Activated CD8-positive, alpha-beta memory T cell treated with anti-CD3 and anti-CD28 coated beads for 4 hours (primary cell): ENCODE results near the gene GASK1A.
"Not testable (repeated sequence)": the region's sequence is repeated elsewhere in the genome, so short reads cannot be mapped to it uniquely, and the experiment has no call there.

Experiments
- DNase-seq, 2 donors: peaks; one replicate each; pipeline ENCODE4 v3.0.0-alpha.2; 2020; ENCODE audit warnings: low read depth in 2 of 2

The GASK1A gene

GRCh38 chr3:43062040-43062563, 83.0 kb downstream of the GASK1A start:
- no peak for DNase-seq

- DNase-seq = no peak
These were observed 83.5 kb downstream of the GASK1A start for GRCh38 chr3:43062564-43063040.

GRCh38 chr3:43063114-43063513, 84.0 kb downstream of the GASK1A start:
- no peak for DNase-seq

- DNase-seq = not testable (repeated sequence)
These were observed 91.6 kb downstream of the GASK1A start for GRCh38 chr3:43070670-43071069.

GRCh38 chr3:43071313-43071893, 92.3 kb downstream of the GASK1A start:
- no peak for DNase-seq

- DNase-seq = no peak
These were observed 93.2 kb downstream of the GASK1A start for GRCh38 chr3:43072361-43072760.

GRCh38 chr3:43073116-43073835, 94.2 kb downstream of the GASK1A start:
- DNase-seq = no peak

GRCh38 chr3:43073836-43074220, 94.7 kb downstream of the GASK1A start:
- no peak for DNase-seq

- DNase-seq = no peak
These were observed 95.4 kb downstream of the GASK1A start for GRCh38 chr3:43074482-43074881.

- no peak for DNase-seq
These were observed 96.0 kb downstream of the GASK1A start for GRCh38 chr3:43074901-43075689.

GRCh38 chr3:43075904-43076661, 97.0 kb downstream of the GASK1A start:
- DNase-seq = no peak

GRCh38 chr3:43076857-43077256, 97.7 kb downstream of the GASK1A start:
- no peak for DNase-seq

- DNase-seq = no peak
These were observed 98.2 kb downstream of the GASK1A start for GRCh38 chr3:43077261-43077660.

GRCh38 chr3:43077707-43078106, 98.6 kb downstream of the GASK1A start:
- no peak for DNase-seq

- DNase-seq = no peak
These were observed 100.6 kb downstream of the GASK1A start for GRCh38 chr3:43079536-43080332.

- DNase-seq = no peak
These were observed 101.8 kb downstream of the GASK1A start for GRCh38 chr3:43080726-43081568.

- no peak for DNase-seq
These were observed 102.7 kb downstream of the GASK1A start for GRCh38 chr3:43081796-43082195.

GRCh38 chr3:43082457-43082856, 103.3 kb downstream of the GASK1A start:
- DNase-seq = no peak

GRCh38 chr3:43086460-43087165, 107.5 kb downstream of the GASK1A start:
- no peak for DNase-seq
